Transverse colon (tissue), 4 donors: ENCODE data around the gene FAM25G.

Source experiments
- EP300 ChIP-seq: sonication (generic); formaldehyde crosslinking; IDR thresholded peaks from one replicate; pipeline ENCODE4 v1.6.1; 2017; ENCODE audit warnings: antibody characterized with exemption, low read depth
- POLR2A ChIP-seq: fragments of 450-650 bp; IDR thresholded peaks from one replicate; pipeline ENCODE4 v1.6.1; 2016; ENCODE audit warnings: antibody characterized with exemption, mild to moderate bottlenecking, moderate library complexity
- POLR2AphosphoS5 ChIP-seq, 3 donors: sonication (generic); formaldehyde crosslinking; IDR thresholded peaks; one replicate each; pipeline ENCODE4 v1.6.1; 2016; ENCODE audit warnings: antibody characterized with exemption in 3 of 3
- TF ChIP-seq, protein P1 (sequence below), 5 experiments: fragments of 200-600 bp in 3 of 5; fragments of 450-650 bp in 2 of 5; sonication (generic) in 3 of 5; IDR thresholded peaks; 1 replicate in 2 of 5; 2 replicates in 3 of 5; pipeline ENCODE4 v1.5.1; 2016 to 2017; ENCODE audit warnings: antibody characterized with exemption in 5 of 5, inconsistent platforms in 3 of 5, mild to moderate bottlenecking in 2 of 5, moderate library complexity in 1 of 5

DNA sequence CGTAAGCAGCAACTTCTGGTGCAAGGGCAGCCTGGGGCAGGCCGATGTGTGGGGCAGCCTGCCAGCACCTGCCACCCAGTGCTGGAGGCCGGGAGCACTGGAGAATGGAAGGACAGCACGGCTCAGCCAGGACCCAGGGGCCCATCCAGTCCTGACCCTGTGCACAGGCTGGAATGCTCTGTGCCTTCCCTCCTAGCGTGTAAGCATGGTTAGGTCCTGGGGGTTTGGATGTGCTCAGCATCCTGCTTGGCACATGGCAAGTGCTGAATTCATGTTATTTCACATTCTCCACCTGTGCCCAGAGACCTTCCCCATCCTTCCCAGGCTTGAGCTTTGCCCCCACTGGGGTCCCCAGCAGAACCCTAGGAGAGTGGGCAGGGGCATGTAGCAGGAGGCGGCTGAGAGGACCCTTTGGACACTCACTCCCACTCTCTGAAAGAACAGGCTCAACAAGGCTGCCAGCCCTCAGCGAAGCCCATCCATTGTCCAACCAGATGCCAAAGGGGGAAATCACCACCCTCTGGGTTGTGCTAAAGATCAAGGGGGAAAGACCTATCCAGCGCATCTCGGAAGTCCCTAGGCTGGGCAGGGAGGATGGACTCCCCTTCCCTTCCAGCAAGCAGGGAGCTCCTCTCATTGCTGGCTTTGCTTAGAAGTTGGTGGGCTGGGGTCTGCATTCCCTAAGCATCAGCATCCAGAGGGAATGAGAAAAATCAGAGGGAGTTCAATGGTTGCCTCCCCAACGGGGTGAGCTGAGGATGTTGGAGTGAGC, 37.3 kb downstream of the FAM25G start:
- TF ChIP-seq, protein P1, sequence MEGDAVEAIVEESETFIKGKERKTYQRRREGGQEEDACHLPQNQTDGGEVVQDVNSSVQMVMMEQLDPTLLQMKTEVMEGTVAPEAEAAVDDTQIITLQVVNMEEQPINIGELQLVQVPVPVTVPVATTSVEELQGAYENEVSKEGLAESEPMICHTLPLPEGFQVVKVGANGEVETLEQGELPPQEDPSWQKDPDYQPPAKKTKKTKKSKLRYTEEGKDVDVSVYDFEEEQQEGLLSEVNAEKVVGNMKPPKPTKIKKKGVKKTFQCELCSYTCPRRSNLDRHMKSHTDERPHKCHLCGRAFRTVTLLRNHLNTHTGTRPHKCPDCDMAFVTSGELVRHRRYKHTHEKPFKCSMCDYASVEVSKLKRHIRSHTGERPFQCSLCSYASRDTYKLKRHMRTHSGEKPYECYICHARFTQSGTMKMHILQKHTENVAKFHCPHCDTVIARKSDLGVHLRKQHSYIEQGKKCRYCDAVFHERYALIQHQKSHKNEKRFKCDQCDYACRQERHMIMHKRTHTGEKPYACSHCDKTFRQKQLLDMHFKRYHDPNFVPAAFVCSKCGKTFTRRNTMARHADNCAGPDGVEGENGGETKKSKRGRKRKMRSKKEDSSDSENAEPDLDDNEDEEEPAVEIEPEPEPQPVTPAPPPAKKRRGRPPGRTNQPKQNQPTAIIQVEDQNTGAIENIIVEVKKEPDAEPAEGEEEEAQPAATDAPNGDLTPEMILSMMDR (IDR thresholded peaks at IDR 0.05) = no peak
- TF ChIP-seq EP300 (no peak), POLR2AphosphoS5 (IDR thresholded peaks at IDR 0.05) (no peak), POLR2A (no peak)
